Ovary (tissue), 9 donors: ENCODE data around the gene DLK1. TPM values are rescaled to one million over a fixed set of nuclear protein-coding genes. Genes with fewer than 3 reads are reported as not detected.

Experiments
- DNase-seq, 5 donors: peaks; one replicate each; pipeline ENCODE4 v3.0.0-alpha.2; 2019 to 2020
- H3K27ac ChIP-seq, 2 donors: fragments of 200-600 bp; one replicate each; pipeline versions ENCODE4 v1.5.1 to v1.8.0; 2019 to 2022
- H3K27me3 ChIP-seq: fragments of 200-600 bp; one replicate; pipeline ENCODE4 v1.8.0; 2022
- H3K36me3 ChIP-seq: fragments of 200-600 bp; sonication (generic); one replicate; pipeline ENCODE4 v1.5.1; 2019
- H3K4me1 ChIP-seq: one replicate; pipeline ENCODE4 v1.8.1; 2013; ENCODE audit warnings: mild to moderate bottlenecking, moderate library complexity; ENCODE audit not compliant: insufficient read depth
- H3K4me3 ChIP-seq: fragments of 200-600 bp; sonication (generic); one replicate; pipeline ENCODE4 v1.5.1; 2017
- H3K9me3 ChIP-seq, 2 donors: fragments of 200-600 bp in 1 of 2; sonication (generic) in 1 of 2; one replicate each; pipeline versions ENCODE4 v1.5.1 to v1.8.1; 2013 to 2019; ENCODE audit warnings: mild to moderate bottlenecking in 1 of 2, moderate library complexity in 1 of 2
- CTCF ChIP-seq, 3 donors: fragments of 450-650 bp in 2 of 3; fragments of 200-600 bp in 1 of 3; IDR thresholded peaks; one replicate each; pipeline versions ENCODE4 v1.5.1 to v1.8.0; 2016 to 2022; ENCODE audit warnings: antibody characterized with exemption in 3 of 3, mild to moderate bottlenecking in 1 of 3
- EP300 ChIP-seq: sonication (generic); formaldehyde crosslinking; IDR thresholded peaks from one replicate; pipeline ENCODE4 v1.6.1; 2017; ENCODE audit warnings: antibody characterized with exemption
- POLR2A ChIP-seq: fragments of 450-650 bp; IDR thresholded peaks from one replicate; pipeline ENCODE4 v1.6.1; 2017; ENCODE audit warnings: antibody characterized with exemption, mild to moderate bottlenecking, moderate library complexity
- WGBS, 3 donors: extraction: QIAGEN DNeasy Blood & Tissue Kit in 1 of 3; methylation state at CpG; one replicate each; pipeline versions ENCODE4 v1.1.5 to v1.1.7; 2013 to 2017; 5-methylcytosine and 5-hydroxymethylcytosine counted together
- intact Hi-C, 4 donors: fragments of 100-400 bp; cut with DNase I; formaldehyde crosslinking; loops; one replicate each; pipeline versions ENCODE4 v1.11.0 to v1.15.1; 2022 to 2023
- polyA plus RNA-seq, 2 donors: library from polyadenylated mRNA; stranded (reverse); fragments of 200-250 nt in 1 of 2; fragments of 350-450 nt in 1 of 2; fragmentation: Illumina TruSeq in 1 of 2; extraction: RNeasy Lipid Tissue Mini Kit (QIAGEN cat#74804) in 1 of 2; gene quantifications; one replicate each; pipeline ENCODE4 v1.2.3, GENCODE V29; 2013 to 2014
- total RNA-seq, 7 donors: library from RNA; depleted of rRNA in 2 of 7; stranded (reverse); fragments of >200 nt in 2 of 7; fragmentation: NEBNext Ultra II Directional in 3 of 7; extraction: Animal tissue kit (Norgen Biotek cat#: 25700) in 3 of 7; gene quantifications; one replicate each; pipeline versions ENCODE4 v1.1.0 to v1.2.4, GENCODE V29; 2016 to 2023
- donor health status: DM: no; HTN: no; CAD: no; lungs with moderate emphysema.
- donor health status: DM: no; HTN: no; CAD: no.
- donor health status: Bipolar disorder and iron deficiency.
- donor health status: DM: yes; HTN: yes; CAD: no.
- donor health status: DM: no; HTN: no; CAD: no.
- donor health status: DM: yes; HTN: yes; CAD: no.

DLK1 gene
- total and polyA plus RNA-seq, 9 donors, result 34.2 to 1,875 (median 108) TPM

- no peak for TF ChIP-seq POLR2A
- no peak for TF ChIP-seq CTCF (IDR thresholded peaks at IDR 0.05)
- no peak for TF ChIP-seq EP300
- Histone ChIP-seq H3K27me3 (no peaks in the 10 kb centered on the region), H3K27ac (no peak overlapping the region), H3K4me3 (no peak overlapping the region), H3K4me1 (peaks cover 6% of the 10 kb centered on the region), H3K36me3 (no peaks in the 10 kb centered on the region), H3K9me3 (no peaks in the 10 kb centered on the region)
- 92 to 95% (median 94%) methylated on average over 50 to 52 of the region's 52 CpGs for WGBS, 3 donors
- intact Hi-C loops, result no loop called here
- peak in 3 of 5 donors; percentile 5 to 46 (median 16) for DNase-seq
Measured at GRCh38 chr14:100734031-100734990, 7.6 kb downstream of the DLK1 start.

- Histone ChIP-seq H3K4me1 (peaks cover 6% of the 10 kb centered on the region), H3K27ac (no peak overlapping the region), H3K27me3 (no peaks in the 10 kb centered on the region), H3K9me3 (no peaks in the 10 kb centered on the region), H3K36me3 (no peaks in the 10 kb centered on the region), H3K4me3 (no peak overlapping the region)
- intact Hi-C loops, result no loop called here
- TF ChIP-seq EP300, result no peak
- TF ChIP-seq POLR2A, result no peak
- TF ChIP-seq CTCF (IDR thresholded peaks at IDR 0.05), result no peak
- DNase-seq, result peak in 3 of 5 donors; percentile 5 to 29 (median 9)
- WGBS, 3 donors, result 94 to 96% (median 94%) methylated on average over 17 of the region's 17 CpGs
Measured at GRCh38 chr14:100735271-100735670, 8.6 kb downstream of the DLK1 start.

GRCh38 chr14:100736269-100737180 lies 9.8 kb downstream of the DLK1 start:
- 54 to 59% (median 58%) methylated on average over 21 to 22 of the region's 22 CpGs for WGBS, 3 donors
- Histone ChIP-seq H3K9me3 (no peaks in the 10 kb centered on the region), H3K27me3 (no peaks in the 10 kb centered on the region), H3K36me3 (no peaks in the 10 kb centered on the region), H3K27ac (no peak overlapping the region), H3K4me1 (peaks cover 6% of the 10 kb centered on the region), H3K4me3 (no peak overlapping the region)
- TF ChIP-seq CTCF (IDR thresholded peaks at IDR 0.05), result no peak
- TF ChIP-seq EP300, result no peak
- no peak for TF ChIP-seq POLR2A
- peak in 3 of 5 donors; percentile 12 to 59 (median 36) for DNase-seq
- intact Hi-C loops, result no loop called here

GRCh38 chr14:100737526-100737925 lies 10.8 kb downstream of the DLK1 start:
- no peak for TF ChIP-seq CTCF (IDR thresholded peaks at IDR 0.05)
- Histone ChIP-seq H3K27ac (no peak overlapping the region), H3K9me3 (no peaks in the 10 kb centered on the region), H3K27me3 (no peaks in the 10 kb centered on the region), H3K36me3 (no peaks in the 10 kb centered on the region), H3K4me1 (peaks cover 6% of the 10 kb centered on the region), H3K4me3 (no peak overlapping the region)
- WGBS, 3 donors, result 53 to 68% (median 64%) methylated on average over 17 of the region's 17 CpGs
- intact Hi-C loops, result no loop called here
- DNase-seq, result peak in 3 of 5 donors; percentile 7 to 49 (median 15)
